ENCODE measurements around the gene SBK1. TPM values are rescaled to one million over a fixed set of nuclear protein-coding genes. Genes with fewer than 3 reads are reported as not detected.
"Not testable (repeated sequence)": the region's sequence is repeated elsewhere in the genome, so short reads cannot be mapped to it uniquely, and the experiment has no call there.

Gene SBK1
- polyA plus RNA-seq, 1 donor from 2014 or later, result 0.68 TPM

- no peaks in the 10 kb centered on the region for H3K36me3 Mint-ChIP-seq
- peak overlapping the region in 1 of 3 donors; percentile 8 for H3K27ac Mint-ChIP-seq
- H3K27me3 Mint-ChIP-seq, result peaks cover 2% of the 10 kb centered on the region
- peaks cover 0 to 7% (median 5%) of the 10 kb centered on the region in 3 donors for H3K4me1 Mint-ChIP-seq
- H3K4me3 Mint-ChIP-seq, result no peak overlapping the region
- H3K9me3 Mint-ChIP-seq, result no peaks in the 10 kb centered on the region
These were observed 32.0 kb downstream of the SBK1 start for GRCh38 chr16:28324235-28324886.

- peaks cover 0 to 7% (median 5%) of the 10 kb centered on the region in 3 donors for H3K4me1 Mint-ChIP-seq
- no peak overlapping the region for H3K27ac Mint-ChIP-seq
- H3K9me3 Mint-ChIP-seq, result no peaks in the 10 kb centered on the region
- no peak overlapping the region for H3K4me3 Mint-ChIP-seq
- H3K27me3 Mint-ChIP-seq, result peaks cover 2% of the 10 kb centered on the region
- no peaks in the 10 kb centered on the region for H3K36me3 Mint-ChIP-seq
These were observed 32.6 kb downstream of the SBK1 start for GRCh38 chr16:28324887-28325279.

- no peaks in the 10 kb centered on the region for H3K36me3 Mint-ChIP-seq
- H3K27ac Mint-ChIP-seq, result no peak overlapping the region
These were observed 34.7 kb downstream of the SBK1 start for GRCh38 chr16:28326881-28327610.

GRCh38 chr16:28330232-28330631, 37.9 kb downstream of the SBK1 start:
- H3K9me3 Mint-ChIP-seq, H3K4me1 Mint-ChIP-seq, H3K36me3 Mint-ChIP-seq, H3K4me3 Mint-ChIP-seq, H3K27ac Mint-ChIP-seq, H3K27me3 Mint-ChIP-seq: not testable (repeated sequence)

More at GRCh38 chr16:28326881-28327610, 34.7 kb downstream of the SBK1 start:
- Mint-ChIP-seq H3K4me3 (no peak overlapping the region), H3K9me3 (no peaks in the 10 kb centered on the region), H3K4me1 (peaks cover 0 to 7% (median 5%) of the 10 kb centered on the region in 3 donors), H3K27me3 (peaks cover 2% of the 10 kb centered on the region)

- not testable (repeated sequence) for H3K36me3 Mint-ChIP-seq, H3K4me3 Mint-ChIP-seq, H3K27ac Mint-ChIP-seq, H3K4me1 Mint-ChIP-seq, H3K27me3 Mint-ChIP-seq, H3K9me3 Mint-ChIP-seq
These were observed 38.7 kb downstream of the SBK1 start for GRCh38 chr16:28330981-28331380.

- H3K4me3 Mint-ChIP-seq, H3K27me3 Mint-ChIP-seq, H3K36me3 Mint-ChIP-seq, H3K27ac Mint-ChIP-seq, H3K4me1 Mint-ChIP-seq, H3K9me3 Mint-ChIP-seq: not testable (repeated sequence)
These were observed 40.3 kb downstream of the SBK1 start for GRCh38 chr16:28332632-28333031.

GRCh38 chr16:28335678-28336077, 43.4 kb downstream of the SBK1 start:
- H3K27ac Mint-ChIP-seq, H3K9me3 Mint-ChIP-seq, H3K27me3 Mint-ChIP-seq, H3K4me1 Mint-ChIP-seq, H3K36me3 Mint-ChIP-seq, H3K4me3 Mint-ChIP-seq: not testable (repeated sequence)

- not testable (repeated sequence) for H3K4me1 Mint-ChIP-seq, H3K27ac Mint-ChIP-seq, H3K27me3 Mint-ChIP-seq, H3K9me3 Mint-ChIP-seq, H3K36me3 Mint-ChIP-seq, H3K4me3 Mint-ChIP-seq
These were observed 44.8 kb downstream of the SBK1 start for GRCh38 chr16:28336940-28337710.

GRCh38 chr16:28338230-28338629, 45.9 kb downstream of the SBK1 start:
- not testable (repeated sequence) for H3K27me3 Mint-ChIP-seq, H3K27ac Mint-ChIP-seq, H3K4me3 Mint-ChIP-seq, H3K36me3 Mint-ChIP-seq, H3K4me1 Mint-ChIP-seq, H3K9me3 Mint-ChIP-seq

- not testable (repeated sequence) for H3K4me1 Mint-ChIP-seq, H3K36me3 Mint-ChIP-seq, H3K27ac Mint-ChIP-seq, H3K9me3 Mint-ChIP-seq, H3K27me3 Mint-ChIP-seq, H3K4me3 Mint-ChIP-seq
These were observed 70.3 kb downstream of the SBK1 start for GRCh38 chr16:28362600-28362999.

- not testable (repeated sequence) for H3K27ac Mint-ChIP-seq, H3K9me3 Mint-ChIP-seq, H3K4me1 Mint-ChIP-seq, H3K4me3 Mint-ChIP-seq, H3K27me3 Mint-ChIP-seq, H3K36me3 Mint-ChIP-seq
These were observed 71.1 kb downstream of the SBK1 start, which contains the start of gene NPIPB6 for GRCh38 chr16:28363408-28363807. TSS of gene NPIPB6 (minus strand) at chr16:28363508. CDS start at chr16:28362822, 686 bp downstream.

GRCh38 chr16:28364268-28365173, 72.2 kb downstream of the SBK1 start:
- H3K9me3 Mint-ChIP-seq, H3K4me1 Mint-ChIP-seq, H3K27me3 Mint-ChIP-seq, H3K4me3 Mint-ChIP-seq, H3K36me3 Mint-ChIP-seq, H3K27ac Mint-ChIP-seq: not testable (repeated sequence)

- not testable (repeated sequence) for H3K36me3 Mint-ChIP-seq, H3K4me3 Mint-ChIP-seq, H3K27me3 Mint-ChIP-seq, H3K9me3 Mint-ChIP-seq, H3K27ac Mint-ChIP-seq, H3K4me1 Mint-ChIP-seq
These were observed 75.6 kb downstream of the SBK1 start for GRCh38 chr16:28367926-28368325.

Measured in IgD-negative memory B cell (primary cell).